HepG2 (cell line): Measurements from ENCODE around the gene HNRNPA1. TPM values are rescaled to one million over a fixed set of nuclear protein-coding genes. Genes with fewer than 3 reads are reported as not detected.

Source experiments
- GZF1 ChIP-seq: sonication (generic); formaldehyde crosslinking; IDR thresholded peaks from 2 replicates; pipeline ENCODE4 v1.5.1; 2020; ENCODE audit warnings: mild to moderate bottlenecking, missing genetic modification reagents
- HMGXB4 ChIP-seq, 2 experiments: sonication (generic) in 1 of 2; formaldehyde crosslinking in 1 of 2; IDR thresholded peaks; 2 replicates each; pipeline versions ENCODE4 v1.4.0 to v1.6.1; 2018 to 2020; ENCODE audit warnings: missing genetic modification reagents in 2 of 2, borderline replicate concordance in 1 of 2, low read depth in 1 of 2, mild to moderate bottlenecking in 1 of 2, missing biosample characterization in 1 of 2
- HOXA7 ChIP-seq: sonication (generic); formaldehyde crosslinking; IDR thresholded peaks from 2 replicates; pipeline ENCODE4 v1.8.1; 2022; ENCODE audit warnings: mild to moderate bottlenecking, missing genetic modification reagents, moderate library complexity
- KLF12 ChIP-seq: sonication (generic); formaldehyde crosslinking; IDR thresholded peaks from 2 replicates; pipeline ENCODE4 v1.4.0; 2020; ENCODE audit warnings: missing genetic modification reagents, borderline replicate concordance
- TEF ChIP-seq: sonication (generic); formaldehyde crosslinking; IDR thresholded peaks from 2 replicates; pipeline ENCODE4 v1.5.0; 2020; ENCODE audit warnings: missing genetic modification reagents
- ZNF251 ChIP-seq: sonication (generic); formaldehyde crosslinking; IDR thresholded peaks from 2 replicates; pipeline ENCODE4 v1.9.0; 2021; ENCODE audit warnings: mild to moderate bottlenecking, missing genetic modification reagents
- ZNF430 ChIP-seq: sonication (generic); formaldehyde crosslinking; IDR thresholded peaks from 2 replicates; pipeline ENCODE4 v1.9.0; 2021; ENCODE audit warnings: mild to moderate bottlenecking, missing genetic modification reagents
- ZNF484 ChIP-seq: sonication (generic); formaldehyde crosslinking; IDR thresholded peaks from 2 replicates; pipeline ENCODE4 v1.5.1; 2020; ENCODE audit warnings: mild to moderate bottlenecking, low read depth, missing genetic modification reagents, borderline replicate concordance
- ZNF552 ChIP-seq: sonication (generic); formaldehyde crosslinking; IDR thresholded peaks from 2 replicates; pipeline ENCODE4 v1.9.0; 2022; ENCODE audit warnings: missing genetic modification reagents, mild to moderate bottlenecking, borderline replicate concordance
- polyA plus RNA-seq, 8 experiments: library from polyadenylated mRNA; depleted of rRNA in 3 of 8; stranded (reverse) in 7 of 8; unstranded in 1 of 8; fragments of >200 nt; fragmentation: Illumina TruSeq in 4 of 8; extraction: Trizol in 4 of 8; gene quantifications; 2 replicates each; pipeline versions ENCODE4 v1.2.1 to v1.2.3, GENCODE V29; 2011 to 2016; ENCODE audit warnings: low read depth in 4 of 8, missing spikeins in 1 of 8, mixed read lengths in 1 of 8; ENCODE audit not compliant: insufficient read depth in 1 of 8
- total RNA-seq, 5 experiments: library from RNA; depleted of rRNA; stranded (reverse); fragments of >200 nt; fragmentation: Illumina TruSeq; extraction: Trizol; gene quantifications; 2 replicates each; pipeline ENCODE4 v1.2.3, GENCODE V29; 2016; ENCODE audit warnings: low read depth in 1 of 5
- TF ChIP-seq, protein P1 (sequence below): sonication (generic); formaldehyde crosslinking; IDR thresholded peaks from 2 replicates; pipeline ENCODE4 v1.4.0; 2020; ENCODE audit warnings: missing genetic modification reagents, borderline replicate concordance
- TF ChIP-seq, protein P2 (sequence below): sonication (generic); formaldehyde crosslinking; IDR thresholded peaks from 2 replicates; pipeline ENCODE4 v1.9.0; 2021; ENCODE audit warnings: missing genetic modification reagents, borderline replicate concordance
- TF ChIP-seq, protein P3 (sequence below): sonication (generic); formaldehyde crosslinking; IDR thresholded peaks from 2 replicates; pipeline ENCODE4 v1.5.0; 2020; ENCODE audit warnings: missing genetic modification reagents
- TF ChIP-seq, protein P4 (sequence below): sonication (generic); formaldehyde crosslinking; IDR thresholded peaks from 2 replicates; pipeline ENCODE4 v1.4.0; 2020; ENCODE audit warnings: mild to moderate bottlenecking, missing genetic modification reagents
- TF ChIP-seq, protein P5 (sequence below): sonication (generic); formaldehyde crosslinking; IDR thresholded peaks from 2 replicates; pipeline ENCODE4 v1.5.0; 2020; ENCODE audit warnings: mild to moderate bottlenecking, missing genetic modification reagents

HNRNPA1 gene
- total and polyA plus RNA-seq, 2 of the 13 experiments (the other 11 are each of a cell fraction or from before 2014, with no cell fraction given) = 535 to 1,820 TPM

- TF ChIP-seq, protein P1, sequence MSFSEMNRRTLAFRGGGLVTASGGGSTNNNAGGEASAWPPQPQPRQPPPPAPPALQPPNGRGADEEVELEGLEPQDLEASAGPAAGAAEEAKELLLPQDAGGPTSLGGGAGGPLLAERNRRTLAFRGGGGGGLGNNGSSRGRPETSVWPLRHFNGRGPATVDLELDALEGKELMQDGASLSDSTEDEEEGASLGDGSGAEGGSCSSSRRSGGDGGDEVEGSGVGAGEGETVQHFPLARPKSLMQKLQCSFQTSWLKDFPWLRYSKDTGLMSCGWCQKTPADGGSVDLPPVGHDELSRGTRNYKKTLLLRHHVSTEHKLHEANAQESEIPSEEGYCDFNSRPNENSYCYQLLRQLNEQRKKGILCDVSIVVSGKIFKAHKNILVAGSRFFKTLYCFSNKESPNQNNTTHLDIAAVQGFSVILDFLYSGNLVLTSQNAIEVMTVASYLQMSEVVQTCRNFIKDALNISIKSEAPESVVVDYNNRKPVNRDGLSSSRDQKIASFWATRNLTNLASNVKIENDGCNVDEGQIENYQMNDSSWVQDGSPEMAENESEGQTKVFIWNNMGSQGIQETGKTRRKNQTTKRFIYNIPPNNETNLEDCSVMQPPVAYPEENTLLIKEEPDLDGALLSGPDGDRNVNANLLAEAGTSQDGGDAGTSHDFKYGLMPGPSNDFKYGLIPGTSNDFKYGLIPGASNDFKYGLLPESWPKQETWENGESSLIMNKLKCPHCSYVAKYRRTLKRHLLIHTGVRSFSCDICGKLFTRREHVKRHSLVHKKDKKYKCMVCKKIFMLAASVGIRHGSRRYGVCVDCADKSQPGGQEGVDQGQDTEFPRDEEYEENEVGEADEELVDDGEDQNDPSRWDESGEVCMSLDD (CRISPR knock-in tag) = peak; percentile 57; the same call in 1 of the 2 replicates
- TF ChIP-seq ZNF552 (CRISPR knock-in tag) (peak; percentile 42; the same call in 1 of the 2 replicates), KLF12 (CRISPR knock-in tag) (no peak), GZF1 (CRISPR knock-in tag) (no peak), ZNF484 (CRISPR knock-in tag) (no peak), TEF (CRISPR knock-in tag) (peak; percentile 99), ZNF251 (no peak), HMGXB4 (CRISPR knock-in tag; IDR thresholded peaks at IDR 0.05; ENCODE audit: borderline replicate concordance in 1 of 2, low read depth in 1 of 2) (peak in 1 of 2 experiments; percentile 34; a peak in 1 of 4 replicates), HOXA7 (CRISPR knock-in tag) (no peak), ZNF430 (no peak)
- TF ChIP-seq, protein P2, sequence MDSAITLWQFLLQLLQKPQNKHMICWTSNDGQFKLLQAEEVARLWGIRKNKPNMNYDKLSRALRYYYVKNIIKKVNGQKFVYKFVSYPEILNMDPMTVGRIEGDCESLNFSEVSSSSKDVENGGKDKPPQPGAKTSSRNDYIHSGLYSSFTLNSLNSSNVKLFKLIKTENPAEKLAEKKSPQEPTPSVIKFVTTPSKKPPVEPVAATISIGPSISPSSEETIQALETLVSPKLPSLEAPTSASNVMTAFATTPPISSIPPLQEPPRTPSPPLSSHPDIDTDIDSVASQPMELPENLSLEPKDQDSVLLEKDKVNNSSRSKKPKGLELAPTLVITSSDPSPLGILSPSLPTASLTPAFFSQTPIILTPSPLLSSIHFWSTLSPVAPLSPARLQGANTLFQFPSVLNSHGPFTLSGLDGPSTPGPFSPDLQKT (CRISPR knock-in tag) = no peak
- TF ChIP-seq, protein P3, sequence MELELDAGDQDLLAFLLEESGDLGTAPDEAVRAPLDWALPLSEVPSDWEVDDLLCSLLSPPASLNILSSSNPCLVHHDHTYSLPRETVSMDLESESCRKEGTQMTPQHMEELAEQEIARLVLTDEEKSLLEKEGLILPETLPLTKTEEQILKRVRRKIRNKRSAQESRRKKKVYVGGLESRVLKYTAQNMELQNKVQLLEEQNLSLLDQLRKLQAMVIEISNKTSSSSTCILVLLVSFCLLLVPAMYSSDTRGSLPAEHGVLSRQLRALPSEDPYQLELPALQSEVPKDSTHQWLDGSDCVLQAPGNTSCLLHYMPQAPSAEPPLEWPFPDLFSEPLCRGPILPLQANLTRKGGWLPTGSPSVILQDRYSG (CRISPR knock-in tag) = no peak
- TF ChIP-seq, protein P4, sequence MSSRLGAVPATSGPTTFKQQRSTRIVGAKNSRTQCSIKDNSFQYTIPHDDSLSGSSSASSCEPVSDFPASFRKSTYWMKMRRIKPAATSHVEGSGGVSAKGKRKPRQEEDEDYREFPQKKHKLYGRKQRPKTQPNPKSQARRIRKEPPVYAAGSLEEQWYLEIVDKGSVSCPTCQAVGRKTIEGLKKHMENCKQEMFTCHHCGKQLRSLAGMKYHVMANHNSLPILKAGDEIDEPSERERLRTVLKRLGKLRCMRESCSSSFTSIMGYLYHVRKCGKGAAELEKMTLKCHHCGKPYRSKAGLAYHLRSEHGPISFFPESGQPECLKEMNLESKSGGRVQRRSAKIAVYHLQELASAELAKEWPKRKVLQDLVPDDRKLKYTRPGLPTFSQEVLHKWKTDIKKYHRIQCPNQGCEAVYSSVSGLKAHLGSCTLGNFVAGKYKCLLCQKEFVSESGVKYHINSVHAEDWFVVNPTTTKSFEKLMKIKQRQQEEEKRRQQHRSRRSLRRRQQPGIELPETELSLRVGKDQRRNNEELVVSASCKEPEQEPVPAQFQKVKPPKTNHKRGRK (CRISPR knock-in tag) = no peak
- TF ChIP-seq, protein P5, sequence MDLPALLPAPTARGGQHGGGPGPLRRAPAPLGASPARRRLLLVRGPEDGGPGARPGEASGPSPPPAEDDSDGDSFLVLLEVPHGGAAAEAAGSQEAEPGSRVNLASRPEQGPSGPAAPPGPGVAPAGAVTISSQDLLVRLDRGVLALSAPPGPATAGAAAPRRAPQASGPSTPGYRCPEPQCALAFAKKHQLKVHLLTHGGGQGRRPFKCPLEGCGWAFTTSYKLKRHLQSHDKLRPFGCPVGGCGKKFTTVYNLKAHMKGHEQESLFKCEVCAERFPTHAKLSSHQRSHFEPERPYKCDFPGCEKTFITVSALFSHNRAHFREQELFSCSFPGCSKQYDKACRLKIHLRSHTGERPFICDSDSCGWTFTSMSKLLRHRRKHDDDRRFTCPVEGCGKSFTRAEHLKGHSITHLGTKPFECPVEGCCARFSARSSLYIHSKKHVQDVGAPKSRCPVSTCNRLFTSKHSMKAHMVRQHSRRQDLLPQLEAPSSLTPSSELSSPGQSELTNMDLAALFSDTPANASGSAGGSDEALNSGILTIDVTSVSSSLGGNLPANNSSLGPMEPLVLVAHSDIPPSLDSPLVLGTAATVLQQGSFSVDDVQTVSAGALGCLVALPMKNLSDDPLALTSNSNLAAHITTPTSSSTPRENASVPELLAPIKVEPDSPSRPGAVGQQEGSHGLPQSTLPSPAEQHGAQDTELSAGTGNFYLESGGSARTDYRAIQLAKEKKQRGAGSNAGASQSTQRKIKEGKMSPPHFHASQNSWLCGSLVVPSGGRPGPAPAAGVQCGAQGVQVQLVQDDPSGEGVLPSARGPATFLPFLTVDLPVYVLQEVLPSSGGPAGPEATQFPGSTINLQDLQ (CRISPR knock-in tag) = no peak
These were observed 23.8 kb downstream of the HNRNPA1 start (continued) for GRCh38 chr12:54304187-54304810.
